ENCODE data around the gene ACAP2. TPM values are rescaled to one million over a fixed set of nuclear protein-coding genes. Genes with fewer than 3 reads are reported as not detected.

The ACAP2 gene
- total RNA-seq, 1 experiment from 2014 or later, result 19.8 TPM

GRCh38 chr3:195256639-195257453 lies 186.0 kb downstream of the ACAP2 start:
- in situ Hi-C loops (cut with HindIII; ENCODE audit: low pct_unique_long_range_greater_than_20kb, low sequenced_read_pairs), result loop anchor here (10.0 kb wide), 1 partner anchor 572 kb away; the partner anchor contains the start of gene FAM43A
- DNase-seq (ENCODE audit: low read depth), result no peak

- in situ Hi-C loops (cut with HindIII; ENCODE audit: low pct_unique_long_range_greater_than_20kb, low sequenced_read_pairs), result loop anchor here (10.0 kb wide), 1 partner anchor 571 kb away; the partner anchor contains the start of gene FAM43A
- DNase-seq (ENCODE audit: low read depth), result no peak
Measured at GRCh38 chr3:195255571-195256501, 187.0 kb downstream of the ACAP2 start.

- no peak for DNase-seq (ENCODE audit: low read depth)
- in situ Hi-C loops (cut with HindIII; ENCODE audit: low pct_unique_long_range_greater_than_20kb, low sequenced_read_pairs), result loop anchor here (10.0 kb wide), 1 partner anchor 570 kb away; the partner anchor contains the start of gene FAM43A
Measured at GRCh38 chr3:195255176-195255500, 187.7 kb downstream of the ACAP2 start.

GRCh38 chr3:195254454-195255175 lies 188.2 kb downstream of the ACAP2 start:
- DNase-seq (ENCODE audit: low read depth), result no peak
- in situ Hi-C loops (cut with HindIII; ENCODE audit: low pct_unique_long_range_greater_than_20kb, low sequenced_read_pairs), result loop anchor here (10.0 kb wide), 1 partner anchor 570 kb away; the partner anchor contains the start of gene FAM43A

- DNase-seq (ENCODE audit: low read depth), result no peak
- in situ Hi-C loops (cut with HindIII; ENCODE audit: low pct_unique_long_range_greater_than_20kb, low sequenced_read_pairs), result loop anchor here (10.0 kb wide), 1 partner anchor 569 kb away; the partner anchor contains the start of gene FAM43A
Measured at GRCh38 chr3:195253923-195254432, 188.8 kb downstream of the ACAP2 start.

- in situ Hi-C loops (cut with HindIII; ENCODE audit: low pct_unique_long_range_greater_than_20kb, low sequenced_read_pairs), result loop anchor here (10.0 kb wide), 1 partner anchor 567 kb away; the partner anchor contains the start of gene FAM43A
- no peak for DNase-seq (ENCODE audit: low read depth)
Measured at GRCh38 chr3:195251336-195252065, 191.3 kb downstream of the ACAP2 start.

GRCh38 chr3:195250473-195251251 lies 192.2 kb downstream of the ACAP2 start:
- in situ Hi-C loops (cut with HindIII; ENCODE audit: low pct_unique_long_range_greater_than_20kb, low sequenced_read_pairs), result loop anchor here (10.0 kb wide), 1 partner anchor 566 kb away; the partner anchor contains the start of gene FAM43A

GRCh38 chr3:195249858-195250464 lies 192.9 kb downstream of the ACAP2 start:
- DNase-seq (ENCODE audit: low read depth), result no peak
- in situ Hi-C loops (cut with HindIII; ENCODE audit: low pct_unique_long_range_greater_than_20kb, low sequenced_read_pairs), result loop anchor here (10.0 kb wide), 1 partner anchor 565 kb away; the partner anchor contains the start of gene FAM43A

More at GRCh38 chr3:195250473-195251251, 192.2 kb downstream of the ACAP2 start:
- no peak for DNase-seq (ENCODE audit: low read depth)

GRCh38 chr3:195249057-195249770 lies 193.6 kb downstream of the ACAP2 start:
- in situ Hi-C loops (cut with HindIII; ENCODE audit: low pct_unique_long_range_greater_than_20kb, low sequenced_read_pairs), result no loop called here
- DNase-seq (ENCODE audit: low read depth), result no peak

GRCh38 chr3:195248281-195248680 lies 194.5 kb downstream of the ACAP2 start:
- no peak for DNase-seq (ENCODE audit: low read depth)
- in situ Hi-C loops (cut with HindIII; ENCODE audit: low pct_unique_long_range_greater_than_20kb, low sequenced_read_pairs), result no loop called here

GRCh38 chr3:195247863-195248189 lies 195.0 kb downstream of the ACAP2 start:
- in situ Hi-C loops (cut with HindIII; ENCODE audit: low pct_unique_long_range_greater_than_20kb, low sequenced_read_pairs), result no loop called here

GRCh38 chr3:195247086-195247862 lies 195.5 kb downstream of the ACAP2 start:
- in situ Hi-C loops (cut with HindIII; ENCODE audit: low pct_unique_long_range_greater_than_20kb, low sequenced_read_pairs), result no loop called here
- no peak for DNase-seq (ENCODE audit: low read depth)

More at GRCh38 chr3:195247863-195248189, 195.0 kb downstream of the ACAP2 start:
- no peak for DNase-seq (ENCODE audit: low read depth)

- no peak for DNase-seq (ENCODE audit: low read depth)
- in situ Hi-C loops (cut with HindIII; ENCODE audit: low pct_unique_long_range_greater_than_20kb, low sequenced_read_pairs), result no loop called here
Measured at GRCh38 chr3:195246581-195246995, 196.2 kb downstream of the ACAP2 start.

- DNase-seq (ENCODE audit: low read depth), result no peak
- in situ Hi-C loops (cut with HindIII; ENCODE audit: low pct_unique_long_range_greater_than_20kb, low sequenced_read_pairs), result no loop called here
Measured at GRCh38 chr3:195245531-195245951, 197.3 kb downstream of the ACAP2 start.

Data from Caki2 (cell line).